HUDEP-2 (cell line): ENCODE measurements around the gene HNRNPAB.
"Not testable (repeated sequence)": the region's sequence is repeated elsewhere in the genome, so short reads cannot be mapped to it uniquely, and the experiment has no call there.

Experiments used
- DNase-seq, 76 experiments: peaks; one replicate each; lab custom pipeline; 2025; ENCODE audit not compliant: unreplicated experiment in 76 of 76; lab: John Stamatoyannopoulos, UW

The HNRNPAB gene

GRCh38 chr5:178241231-178241663 is 36.9 kb downstream of the HNRNPAB start:
- no peak for DNase-seq

- DNase-seq: no peak
These were observed 37.4 kb downstream of the HNRNPAB start for GRCh38 chr5:178241688-178242231.

GRCh38 chr5:178242416-178242815 is 38.1 kb downstream of the HNRNPAB start:
- DNase-seq: no peak

- DNase-seq: no peak
These were observed 40.2 kb downstream of the HNRNPAB start for GRCh38 chr5:178244576-178244975.

- DNase-seq: no peak
These were observed 41.1 kb downstream of the HNRNPAB start for GRCh38 chr5:178245389-178245788.

- no peak for DNase-seq
These were observed 42.4 kb downstream of the HNRNPAB start for GRCh38 chr5:178246624-178247279.

GRCh38 chr5:178247481-178248456 is 43.4 kb downstream of the HNRNPAB start:
- no peak for DNase-seq

- no peak for DNase-seq
These were observed 44.4 kb downstream of the HNRNPAB start for GRCh38 chr5:178248750-178249149.

GRCh38 chr5:178249191-178249989 is 45.1 kb downstream of the HNRNPAB start:
- no peak for DNase-seq

GRCh38 chr5:178250263-178250662 is 45.9 kb downstream of the HNRNPAB start:
- DNase-seq: no peak

GRCh38 chr5:178252258-178252657 is 47.9 kb downstream of the HNRNPAB start:
- DNase-seq: no peak

- not testable (repeated sequence) for DNase-seq
These were observed 49.3 kb downstream of the HNRNPAB start for GRCh38 chr5:178253632-178254031.

- no peak for DNase-seq
These were observed 52.4 kb downstream of the HNRNPAB start for GRCh38 chr5:178256746-178257145.

- DNase-seq: no peak
These were observed 53.3 kb downstream of the HNRNPAB start for GRCh38 chr5:178257650-178258049.

- DNase-seq: no peak
These were observed 55.5 kb downstream of the HNRNPAB start for GRCh38 chr5:178259623-178260536.
